Prostate gland (tissue), 2 donors: ENCODE data around the gene CEP55. TPM values are rescaled to one million over a fixed set of nuclear protein-coding genes. Genes with fewer than 3 reads are reported as not detected.
A peak's percentile ranks its signal among the peaks of the same experiment; 100 is the strongest.
"Not testable (repeated sequence)": the region's sequence is repeated elsewhere in the genome, so short reads cannot be mapped to it uniquely, and the experiment has no call there.

ENCODE experiments used
- DNase-seq: peaks from one replicate; pipeline ENCODE4 v3.0.0-alpha.2; 2019; ENCODE audit warnings: low spot score
- H3K27ac ChIP-seq, 2 donors: fragments of 200-600 bp; sonication (generic); 2 replicates each; pipeline ENCODE4 v1.5.1; 2017 to 2019
- H3K27me3 ChIP-seq: fragments of 200-600 bp; sonication (generic); replicated peaks from 2 replicates; pipeline ENCODE4 v1.5.1; 2019; ENCODE audit not compliant: insufficient read depth
- H3K36me3 ChIP-seq, 2 donors: fragments of 200-600 bp; sonication (generic); 1 replicate in 1 of 2; 2 replicates in 1 of 2; pipeline versions ENCODE4 v1.5.1 to v1.8.1; 2017 to 2019
- H3K4me1 ChIP-seq: fragments of 200-600 bp; sonication (generic); replicated peaks from 2 replicates; pipeline ENCODE4 v1.5.1; 2019
- H3K4me3 ChIP-seq, 2 donors: fragments of 200-600 bp; sonication (generic); 2 replicates each; pipeline ENCODE4 v1.5.1; 2017 to 2019
- H3K9me3 ChIP-seq: fragments of 200-600 bp; sonication (generic); 2 replicates; pipeline ENCODE4 v1.5.1; 2017
- POLR2A ChIP-seq: fragments of 450-650 bp; IDR thresholded peaks from one replicate; pipeline ENCODE4 v1.6.1; 2016; ENCODE audit warnings: antibody characterized with exemption, mild to moderate bottlenecking
- POLR2AphosphoS5 ChIP-seq: sonication (generic); formaldehyde crosslinking; IDR thresholded peaks from one replicate; pipeline ENCODE4 v1.6.1; 2017; ENCODE audit warnings: antibody characterized with exemption
- WGBS: methylation state at CpG from one replicate; pipeline ENCODE4 v1.1.5; 2018; 5-methylcytosine and 5-hydroxymethylcytosine counted together
- intact Hi-C: fragments of 100-400 bp; cut with DNase I; formaldehyde crosslinking; loops from one replicate; pipeline ENCODE4 v1.14.2; 2022
- total RNA-seq, 2 donors: library from RNA; depleted of rRNA; stranded (reverse); fragments of >200 nt; gene quantifications; one replicate each; pipeline ENCODE4 v1.1.0, GENCODE V29; 2016
- TF ChIP-seq, protein P1 (sequence below), 4 experiments: fragments of 200-600 bp in 2 of 4; fragments of 450-650 bp in 2 of 4; sonication (generic) in 2 of 4; IDR thresholded peaks; 1 replicate in 3 of 4; 2 replicates in 1 of 4; pipeline ENCODE4 v1.5.1; 2016 to 2019; ENCODE audit warnings: antibody characterized with exemption in 4 of 4, mild to moderate bottlenecking in 2 of 4, moderate library complexity in 2 of 4

Gene CEP55
- total RNA-seq, 2 donors from 2014 or later, result 0.14 to 4.7 TPM

DNA sequence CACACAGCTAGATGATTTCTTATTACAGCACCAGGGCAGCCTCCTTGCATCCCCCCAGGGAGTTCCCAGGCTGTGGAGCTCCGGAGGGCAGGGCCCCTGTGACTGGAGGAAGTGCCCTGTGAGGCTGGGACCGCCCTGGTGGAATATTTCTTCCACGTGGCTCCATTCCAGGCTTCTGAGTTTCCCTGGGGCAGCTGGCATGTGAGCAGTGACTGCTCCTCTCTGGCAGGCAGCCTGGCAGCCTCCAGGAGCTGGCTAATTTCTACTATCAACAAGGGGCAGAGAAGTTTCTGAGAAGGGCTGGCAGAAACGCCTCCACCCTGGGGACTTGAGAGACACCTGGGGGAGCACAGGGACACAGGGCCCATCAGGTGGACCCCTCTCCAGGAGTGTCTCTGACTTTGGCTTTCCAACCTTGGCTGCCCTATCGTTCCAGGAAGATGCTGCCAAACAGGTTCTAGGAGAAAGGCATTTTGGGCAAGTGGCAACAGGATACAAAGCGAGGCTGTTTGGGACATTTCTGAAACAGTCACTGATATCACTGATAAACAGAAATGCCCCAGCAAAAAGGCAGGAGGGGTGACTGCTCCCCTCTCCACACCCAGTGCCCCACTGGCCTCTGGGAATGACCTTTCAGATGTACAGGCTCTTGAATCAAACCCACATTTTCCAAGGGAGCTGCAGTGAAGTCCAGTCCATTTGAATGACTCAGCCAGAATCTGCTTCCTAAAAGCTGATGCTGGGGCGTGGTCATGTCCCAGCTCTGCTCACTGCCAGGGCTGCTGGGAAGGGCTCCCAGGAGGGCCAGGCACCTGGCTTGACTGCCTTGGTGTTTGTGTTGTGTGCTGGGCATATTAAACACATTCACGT lies 30.4 kb upstream of the CEP55 start:
- intact Hi-C loops, result no loop called here
- WGBS, result 16% methylated on average over 8 of the region's 8 CpGs
- H3K4me1 ChIP-seq, result peaks cover 22% of the 10 kb centered on the region
- TF ChIP-seq POLR2AphosphoS5 (peak; percentile 79), POLR2A (peak; percentile 22)
- TF ChIP-seq, protein P1, sequence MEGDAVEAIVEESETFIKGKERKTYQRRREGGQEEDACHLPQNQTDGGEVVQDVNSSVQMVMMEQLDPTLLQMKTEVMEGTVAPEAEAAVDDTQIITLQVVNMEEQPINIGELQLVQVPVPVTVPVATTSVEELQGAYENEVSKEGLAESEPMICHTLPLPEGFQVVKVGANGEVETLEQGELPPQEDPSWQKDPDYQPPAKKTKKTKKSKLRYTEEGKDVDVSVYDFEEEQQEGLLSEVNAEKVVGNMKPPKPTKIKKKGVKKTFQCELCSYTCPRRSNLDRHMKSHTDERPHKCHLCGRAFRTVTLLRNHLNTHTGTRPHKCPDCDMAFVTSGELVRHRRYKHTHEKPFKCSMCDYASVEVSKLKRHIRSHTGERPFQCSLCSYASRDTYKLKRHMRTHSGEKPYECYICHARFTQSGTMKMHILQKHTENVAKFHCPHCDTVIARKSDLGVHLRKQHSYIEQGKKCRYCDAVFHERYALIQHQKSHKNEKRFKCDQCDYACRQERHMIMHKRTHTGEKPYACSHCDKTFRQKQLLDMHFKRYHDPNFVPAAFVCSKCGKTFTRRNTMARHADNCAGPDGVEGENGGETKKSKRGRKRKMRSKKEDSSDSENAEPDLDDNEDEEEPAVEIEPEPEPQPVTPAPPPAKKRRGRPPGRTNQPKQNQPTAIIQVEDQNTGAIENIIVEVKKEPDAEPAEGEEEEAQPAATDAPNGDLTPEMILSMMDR (IDR thresholded peaks at IDR 0.05), result no peak
- peak overlapping the region in 1 of 2 donors; percentile 3 for H3K4me3 ChIP-seq
- DNase-seq, result peak; percentile 95
- H3K9me3 ChIP-seq, result no peaks in the 10 kb centered on the region
- peak overlapping the region; percentile 81 to 88 for H3K27ac ChIP-seq
- H3K27me3 ChIP-seq, result no peaks in the 10 kb centered on the region
- no peaks in the 10 kb centered on the region for H3K36me3 ChIP-seq

- DNase-seq, H3K9me3 ChIP-seq, H3K36me3 ChIP-seq, H3K27me3 ChIP-seq, H3K4me3 ChIP-seq, intact Hi-C loops: not testable (repeated sequence)
- WGBS, result 89% methylated on average over 4 of the region's 4 CpGs
- H3K27ac ChIP-seq, result peak overlapping the region; percentile 60 to 76
- peaks cover 20% of the 10 kb centered on the region for H3K4me1 ChIP-seq
These were observed 28.8 kb upstream of the CEP55 start for GRCh38 chr10:93467635-93468034.

GRCh38 chr10:93468461-93469213 lies 27.8 kb upstream of the CEP55 start:
- intact Hi-C loops, result no loop called here
- H3K27ac ChIP-seq, result peak overlapping the region; percentile 60 to 76
- peaks cover 20% of the 10 kb centered on the region for H3K4me1 ChIP-seq
- WGBS, result 74% methylated on average over 10 of the region's 10 CpGs
- H3K36me3 ChIP-seq, result no peaks in the 10 kb centered on the region
- TF ChIP-seq POLR2A (no peak), POLR2AphosphoS5 (peak; percentile 16)
- no peak for DNase-seq
- no peak overlapping the region for H3K4me3 ChIP-seq
- H3K27me3 ChIP-seq, result no peaks in the 10 kb centered on the region
- H3K9me3 ChIP-seq, result no peaks in the 10 kb centered on the region

- Histone ChIP-seq H3K27ac (peak overlapping the region; percentile 60 to 76), H3K4me1 (peaks cover 19% of the 10 kb centered on the region), H3K36me3 (no peaks in the 10 kb centered on the region), H3K9me3 (no peaks in the 10 kb centered on the region), H3K27me3 (no peaks in the 10 kb centered on the region), H3K4me3 (no peak overlapping the region)
- intact Hi-C loops, result no loop called here
- DNase-seq, result no peak
- 89% methylated on average over 2 of the region's 3 CpGs for WGBS
- TF ChIP-seq POLR2A (no peak), POLR2AphosphoS5 (no peak)
- TF ChIP-seq, protein P1 (IDR thresholded peaks at IDR 0.05), result no peak
These were observed 27.0 kb upstream of the CEP55 start for GRCh38 chr10:93469454-93469853.

DNA sequence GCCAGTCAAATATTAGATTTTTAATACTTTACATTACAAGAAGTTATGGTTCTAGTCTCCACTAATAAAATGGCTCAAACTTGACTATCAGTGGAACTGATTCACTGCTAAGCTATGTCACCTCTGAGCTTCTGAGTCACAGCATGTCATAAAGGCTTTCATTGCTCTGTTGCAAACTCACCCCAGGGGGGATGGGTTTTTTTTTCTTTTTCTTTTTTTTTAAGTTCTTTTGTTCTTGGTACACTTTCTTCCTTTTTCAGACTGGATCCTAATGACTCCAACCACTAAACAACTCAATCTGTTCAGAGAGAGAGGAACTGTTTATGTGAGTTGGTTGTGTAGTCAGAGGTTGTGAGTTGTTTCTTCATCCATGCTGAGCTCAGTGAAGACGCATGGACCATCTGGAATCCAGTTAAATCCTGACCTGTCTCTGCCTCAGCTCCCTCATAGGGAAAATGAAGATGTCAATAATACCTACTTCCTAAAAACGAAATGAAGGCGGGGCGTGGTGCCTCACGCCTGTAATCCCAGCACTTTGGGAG lies 25.2 kb upstream of the CEP55 start:
- 72% methylated on average over 5 of the region's 5 CpGs for WGBS
- Histone ChIP-seq H3K27me3 (no peaks in the 10 kb centered on the region), H3K4me3 (no peak overlapping the region), H3K27ac (peak overlapping the region; percentile 62 to 76), H3K4me1 (peaks cover 16% of the 10 kb centered on the region), H3K36me3 (no peaks in the 10 kb centered on the region), H3K9me3 (no peaks in the 10 kb centered on the region)
- TF ChIP-seq POLR2A, result no peak
- TF ChIP-seq, protein P1 (IDR thresholded peaks at IDR 0.05), result no peak
- TF ChIP-seq POLR2AphosphoS5, result peak; percentile 93
- intact Hi-C loops, result no loop called here
- peak; percentile 57 for DNase-seq
